H1 (cell line): ENCODE data around the gene SLC35A3. TPM values are rescaled to one million over a fixed set of nuclear protein-coding genes. Genes with fewer than 3 reads are reported as not detected.

Source experiments
- CTCF ChIA-PET: fragments of 300-600 bp; sonication (Branson Sonifier 250); formaldehyde crosslinking; loops from one replicate; lab custom pipeline; 2021; ENCODE audit not compliant: partially characterized antibody; lab: Charles Lee
- POLR2A ChIA-PET: fragments of 300-600 bp; sonication (Branson Sonifier 250); formaldehyde crosslinking; loops from one replicate; lab custom pipeline; 2021; ENCODE audit warnings: inconsistent platforms; ENCODE audit not compliant: partially characterized antibody; lab: Charles Lee
- DNase-seq, 2 experiments: peaks; one replicate each; pipeline versions ENCODE4 v3.0.0 to v3.0.0-alpha.2; 2010 to 2022; ENCODE audit warnings: low spot score in 2 of 2, low read depth in 1 of 2, mixed read lengths in 1 of 2
- FAIRE-seq: peaks from 2 replicates; lab custom pipeline; 2011; peaks lifted over from hg19 to GRCh38; lab: Jason Lieb, UNC
- H2AFZ ChIP-seq: 2 replicates; pipeline ENCODE4 v1.8.1; 2012; ENCODE audit warnings: low read length, inconsistent platforms
- H2AK5ac ChIP-seq: 2 replicates; pipeline ENCODE4 v1.6.1; 2013; ENCODE audit warnings: low read depth, low read length
- H2BK120ac ChIP-seq: replicated peaks from 2 replicates; pipeline ENCODE3; 2013; ENCODE audit warnings: low read depth, low read length, inconsistent platforms
- H2BK12ac ChIP-seq: 2 replicates; pipeline ENCODE4 v1.6.1; 2013; ENCODE audit warnings: low read depth, low read length
- H2BK15ac ChIP-seq: 2 replicates; pipeline ENCODE4 v1.6.1; 2013; ENCODE audit warnings: low read length
- H2BK20ac ChIP-seq: 2 replicates; pipeline ENCODE4 v1.6.1; 2013; ENCODE audit warnings: low read length
- H2BK5ac ChIP-seq: 2 replicates; pipeline ENCODE4 v1.6.1; 2013; ENCODE audit warnings: low read depth, low read length
- H3K14ac ChIP-seq: 2 replicates; pipeline ENCODE4 v1.6.1; 2013; ENCODE audit warnings: inconsistent platforms; ENCODE audit not compliant: insufficient read length
- H3K18ac ChIP-seq: 2 replicates; pipeline ENCODE4 v1.6.1; 2013; ENCODE audit warnings: low read length; ENCODE audit errors: extremely low read depth
- H3K23ac ChIP-seq: 2 replicates; pipeline ENCODE4 v1.6.1; 2013; ENCODE audit warnings: inconsistent platforms; ENCODE audit not compliant: insufficient read length
- H3K23me2 ChIP-seq: 2 replicates; pipeline ENCODE4 v1.6.1; 2013; ENCODE audit warnings: low read depth, low read length
- H3K27ac ChIP-seq: 2 replicates; pipeline ENCODE4 v1.6.1; 2011; ENCODE audit warnings: low read depth, low read length, inconsistent platforms
- H3K27me3 ChIP-seq, 4 experiments: replicated peaks in 1 of 4; 1 replicate in 1 of 4; 2 replicates in 3 of 4; pipeline versions ENCODE4 v1.6.1 to v1.8.1; 2011 to 2013; ENCODE audit warnings: low read length in 3 of 4, mild to moderate bottlenecking in 3 of 4, inconsistent platforms in 2 of 4, mixed read lengths in 2 of 4, moderate library complexity in 1 of 4; ENCODE audit not compliant: control insufficient read depth in 3 of 4, insufficient read depth in 3 of 4; ENCODE audit errors: extremely low read depth in 1 of 4
- H3K36me3 ChIP-seq, 4 experiments: 2 replicates each; pipeline versions ENCODE4 v1.6.1 to v1.8.1; 2011 to 2013; ENCODE audit warnings: mild to moderate bottlenecking in 4 of 4, low read length in 3 of 4, moderate library complexity in 2 of 4, control low read depth in 1 of 4, inconsistent platforms in 1 of 4; ENCODE audit not compliant: insufficient read depth in 4 of 4, control insufficient read depth in 2 of 4
- H3K4ac ChIP-seq: replicated peaks from 2 replicates; pipeline ENCODE3; 2013; ENCODE audit warnings: low read length, low read depth, mixed read lengths, inconsistent platforms; ENCODE audit not compliant: insufficient read length
- H3K4me1 ChIP-seq, 4 experiments: replicated peaks in 1 of 4; 1 replicate in 1 of 4; 2 replicates in 3 of 4; pipeline versions ENCODE4 v1.6.1 to v1.8.1; 2011 to 2013; ENCODE audit warnings: low read length in 3 of 4, inconsistent platforms in 2 of 4, mixed read lengths in 1 of 4; ENCODE audit not compliant: insufficient read depth in 4 of 4, control insufficient read depth in 3 of 4
- H3K4me2 ChIP-seq, 2 experiments: 2 replicates each; pipeline versions ENCODE4 v1.6.1 to v1.8.1; 2011 to 2013; ENCODE audit warnings: low read depth in 2 of 2, low read length in 2 of 2, control low read depth in 1 of 2, inconsistent platforms in 1 of 2, mild to moderate bottlenecking in 1 of 2; ENCODE audit not compliant: insufficient read depth in 1 of 2
- H3K4me3 ChIP-seq, 4 experiments: fragments of 200-600, 300-600 bp in 1 of 4; sonication (generic), shearing (Covaris generic), sonication (Bioruptor Twin) in 1 of 4; 2 replicates each; pipeline versions ENCODE4 v1.5.1 to v1.8.1; 2011 to 2016; ENCODE audit warnings: low read length in 4 of 4, low read depth in 3 of 4, control low read depth in 2 of 4, inconsistent platforms in 2 of 4, mild to moderate bottlenecking in 2 of 4, mixed read lengths in 1 of 4, moderate library complexity in 1 of 4; ENCODE audit not compliant: insufficient read depth in 2 of 4; ENCODE audit errors: extremely low read depth in 1 of 4
- H3K56ac ChIP-seq: replicated peaks from 2 replicates; pipeline ENCODE3; 2013; ENCODE audit warnings: low read depth, mild to moderate bottlenecking, mixed read lengths, low read length, inconsistent platforms; ENCODE audit not compliant: insufficient read length
- H3K79me1 ChIP-seq: 2 replicates; pipeline ENCODE4 v1.6.1; 2013; ENCODE audit warnings: low read depth, low read length, control low read depth
- H3K79me2 ChIP-seq, 2 experiments: 2 replicates each; pipeline versions ENCODE4 v1.6.1 to v1.8.1; 2012 to 2013; ENCODE audit warnings: low read length in 2 of 2, mild to moderate bottlenecking in 2 of 2, inconsistent platforms in 1 of 2; ENCODE audit not compliant: insufficient read depth in 2 of 2, control insufficient read depth in 1 of 2
- H3K9ac ChIP-seq, 4 experiments: replicated peaks in 1 of 4; 1 replicate in 1 of 4; 2 replicates in 3 of 4; pipeline versions ENCODE4 v1.6.1 to v1.8.1; 2011 to 2013; ENCODE audit warnings: low read depth in 3 of 4, low read length in 3 of 4, control low read depth in 2 of 4, mild to moderate bottlenecking in 2 of 4, moderate library complexity in 2 of 4, inconsistent platforms in 1 of 4; ENCODE audit errors: extremely low read depth in 1 of 4
- H3K9me3 ChIP-seq, 2 experiments: 2 replicates each; pipeline versions ENCODE4 v1.6.1 to v1.8.1; 2012 to 2013; ENCODE audit warnings: mild to moderate bottlenecking in 2 of 2, moderate library complexity in 2 of 2, control low read depth in 1 of 2, inconsistent platforms in 1 of 2, low read depth in 1 of 2, low read length in 1 of 2, mixed read lengths in 1 of 2; ENCODE audit not compliant: insufficient read depth in 2 of 2
- H4K20me1 ChIP-seq, 2 experiments: replicated peaks in 1 of 2; 2 replicates each; pipeline versions ENCODE3 to v1.8.1; 2011 to 2013; ENCODE audit warnings: inconsistent platforms in 2 of 2, low read length in 2 of 2, mild to moderate bottlenecking in 1 of 2; ENCODE audit not compliant: insufficient read depth in 2 of 2, control insufficient read depth in 1 of 2
- H4K5ac ChIP-seq: 2 replicates; pipeline ENCODE4 v1.6.1; 2013; ENCODE audit warnings: low read length, low read depth, mixed read lengths, inconsistent platforms; ENCODE audit not compliant: insufficient read length
- H4K8ac ChIP-seq: 2 replicates; pipeline ENCODE4 v1.8.0; 2013; ENCODE audit warnings: mild to moderate bottlenecking, moderate library complexity, low read length, inconsistent platforms; ENCODE audit not compliant: insufficient read depth; ENCODE audit errors: extremely low read depth
- H4K91ac ChIP-seq: replicated peaks from 2 replicates; pipeline ENCODE3; 2013; ENCODE audit warnings: low read length, mixed read lengths, inconsistent platforms; ENCODE audit not compliant: insufficient read length
- BACH1 ChIP-seq: IDR thresholded peaks from 2 replicates; pipeline ENCODE4 v1.6.1; 2012; ENCODE audit warnings: low read length, improper control_type of control experiment
- EGR1 ChIP-seq: IDR thresholded peaks from 2 replicates; pipeline ENCODE4 v1.6.1; 2011; ENCODE audit warnings: low read depth, low read length, borderline replicate concordance
- RXRA ChIP-seq: IDR thresholded peaks from 2 replicates; pipeline ENCODE4 v1.6.1; 2011; ENCODE audit warnings: low read depth, mild to moderate bottlenecking, low read length, moderate library complexity; ENCODE audit not compliant: insufficient read depth
- WGBS, 2 experiments: shearing (Covaris generic) in 1 of 2; methylation state at CpG; one replicate each; pipeline versions ENCODE4 v1.1.6 to v1.1.7; 2013 to 2015; ENCODE audit warnings: low lambda C conversion rate in 2 of 2, mixed read lengths in 2 of 2, inconsistent platforms in 1 of 2, low coverage in 1 of 2, missing lambda C conversion rate in 1 of 2; ENCODE audit not compliant: insufficient replicate concordance in 2 of 2, insufficient coverage in 1 of 2, insufficient read length in 1 of 2; ENCODE audit errors: extremely low coverage in 1 of 2, missing lambda C conversion rate in 1 of 2; 5-methylcytosine and 5-hydroxymethylcytosine counted together
- polyA plus RNA-seq, 7 experiments: library from polyadenylated mRNA; depleted of rRNA in 3 of 7; stranded (reverse) in 5 of 7; unstranded in 2 of 7; fragments of >200 nt in 5 of 7; fragments of 200-250 nt in 2 of 7; gene quantifications; 1 replicate in 5 of 7; 2 replicates in 1 of 7; 4 replicates in 1 of 7; pipeline versions ENCODE4 v1.2.1 to v1.2.3, GENCODE V29; 2011 to 2013; ENCODE audit warnings: missing spikeins in 2 of 7, mixed read lengths in 2 of 7
- total RNA-seq: library from RNA; stranded (reverse); fragmentation: NEBNext Ultra II Directional; extraction: Animal tissue kit (Norgen Biotek cat#: 25700); gene quantifications from 2 replicates; pipeline ENCODE4 v1.2.1, GENCODE V29; 2021

SLC35A3 gene
- total and polyA plus RNA-seq, 2 of the 8 experiments (the other 6 are each of a cell fraction or from before 2014, with no cell fraction given), result 3.0 to 13.8 TPM

GRCh38 chr1:100050139-100050538, 80.3 kb downstream of the SLC35A3 start:
- ChIA-PET CTCF (no interaction called here), POLR2A (interaction anchor here (1.1 kb wide), 1 partner anchor 12 kb away, joined by 3 read pairs; a partner anchor contains a TSS)
- Histone ChIP-seq H4K5ac (no peak overlapping the region), H4K91ac (no peak overlapping the region), H2AFZ (no peak overlapping the region), H3K79me2 (peaks cover 6 to 83% of the 10 kb centered on the region in 2 experiments; a peak in 3 of 4 replicates), H3K56ac (no peak overlapping the region), H3K23me2 (no peaks in the 10 kb centered on the region), H3K18ac (no peak overlapping the region), H4K20me1 (peaks cover 3 to 9% of the 10 kb centered on the region in 2 experiments), H4K8ac (no peak overlapping the region), H3K4me3 (no peak overlapping the region), H3K14ac (no peak overlapping the region), H3K27me3 (no peaks in the 10 kb centered on the region), H3K4me1 (peaks cover 0 to 6% (median 4%) of the 10 kb centered on the region in 4 experiments; a peak in 3 of 7 replicates), H3K27ac (peak overlapping the region; percentile 14; the same call in 1 of the 2 replicates), H3K4me2 (no peak overlapping the region), H2AK5ac (no peak overlapping the region), H3K79me1 (peaks cover 4% of the 10 kb centered on the region), H3K23ac (no peak overlapping the region), H2BK120ac (no peak overlapping the region), H3K9ac (no peak overlapping the region), H2BK15ac (no peak overlapping the region), H2BK20ac (no peak overlapping the region), H3K9me3 (no peaks in the 10 kb centered on the region), H3K36me3 (peaks cover 0 to 15% (median 0%) of the 10 kb centered on the region in 4 experiments; a peak in 1 of 8 replicates), H3K4ac (no peak overlapping the region), H2BK12ac (no peak overlapping the region), H2BK5ac (no peak overlapping the region)
- FAIRE-seq (no peak), DNase-seq (no peak)
- WGBS, 2 experiments, result 85% methylated on average over 4 of the region's 4 CpGs; no CpG with 5 or more reads in 1 of the 2 experiments
- TF ChIP-seq BACH1 (0 out of 2 replicates have a peak, but pooled peaks have one; percentile 16), RXRA (no peak), EGR1 (no peak)
